ENCODE measurements around the gene LRCH2. TPM values are rescaled to one million over a fixed set of nuclear protein-coding genes. Genes with fewer than 3 reads are reported as not detected.
"Not testable (repeated sequence)": the region's sequence is repeated elsewhere in the genome, so short reads cannot be mapped to it uniquely, and the experiment has no call there.

Gene LRCH2
- polyA plus RNA-seq, 3 donors: not detected

- Histone ChIP-seq H3K4me1 (ENCODE audit: control insufficient read depth in 1 of 2, insufficient read depth in 2 of 2, low read length in 2 of 2) (no peaks in the 10 kb centered on the region), H3K9me3 (replicated peaks in 1 of 2; ENCODE audit: control insufficient read depth in 1 of 2, insufficient read depth in 1 of 2, low read length in 2 of 2) (no peaks in the 10 kb centered on the region), H3K36me3 (replicated peaks in 1 of 2; ENCODE audit: control insufficient read depth in 1 of 2, insufficient read depth in 2 of 2, low read length in 2 of 2) (no peaks in the 10 kb centered on the region), H3K4me2 (replicated peaks; ENCODE audit: extremely low read depth, low read length, poor library complexity, severe bottlenecking) (no peak overlapping the region), H2AFZ (ENCODE audit: insufficient read depth, low read depth, low read length, poor library complexity, severe bottlenecking) (no peak overlapping the region), H3K27me3 (ENCODE audit: control insufficient read depth in 2 of 2, insufficient read depth in 2 of 2, low read length in 2 of 2) (no peaks in the 10 kb centered on the region), H4K20me1 (ENCODE audit: insufficient read depth, low read length) (no peaks in the 10 kb centered on the region), H3K4me3 (replicated peaks in 1 of 3; ENCODE audit: low read depth in 2 of 3, low read length in 3 of 3) (no peak overlapping the region), H3K27ac (ENCODE audit: low read depth in 1 of 2, low read length in 2 of 2) (no peak overlapping the region), H3K9ac (ENCODE audit: insufficient read depth, low read length, poor library complexity, severe bottlenecking) (no peak overlapping the region), H3K79me2 (ENCODE audit: insufficient read depth, low read length) (no peaks in the 10 kb centered on the region)
- no CpG with 5 or more reads among the region's 3 CpGs for WGBS (ENCODE audit: insufficient coverage)
- H3K27me3 Mint-ChIP-seq (ENCODE audit: low read depth in 3 of 3): peaks cover 0 to 2% (median 1%) of the 10 kb centered on the region in 3 donors
- TF ChIP-seq, protein P1, sequence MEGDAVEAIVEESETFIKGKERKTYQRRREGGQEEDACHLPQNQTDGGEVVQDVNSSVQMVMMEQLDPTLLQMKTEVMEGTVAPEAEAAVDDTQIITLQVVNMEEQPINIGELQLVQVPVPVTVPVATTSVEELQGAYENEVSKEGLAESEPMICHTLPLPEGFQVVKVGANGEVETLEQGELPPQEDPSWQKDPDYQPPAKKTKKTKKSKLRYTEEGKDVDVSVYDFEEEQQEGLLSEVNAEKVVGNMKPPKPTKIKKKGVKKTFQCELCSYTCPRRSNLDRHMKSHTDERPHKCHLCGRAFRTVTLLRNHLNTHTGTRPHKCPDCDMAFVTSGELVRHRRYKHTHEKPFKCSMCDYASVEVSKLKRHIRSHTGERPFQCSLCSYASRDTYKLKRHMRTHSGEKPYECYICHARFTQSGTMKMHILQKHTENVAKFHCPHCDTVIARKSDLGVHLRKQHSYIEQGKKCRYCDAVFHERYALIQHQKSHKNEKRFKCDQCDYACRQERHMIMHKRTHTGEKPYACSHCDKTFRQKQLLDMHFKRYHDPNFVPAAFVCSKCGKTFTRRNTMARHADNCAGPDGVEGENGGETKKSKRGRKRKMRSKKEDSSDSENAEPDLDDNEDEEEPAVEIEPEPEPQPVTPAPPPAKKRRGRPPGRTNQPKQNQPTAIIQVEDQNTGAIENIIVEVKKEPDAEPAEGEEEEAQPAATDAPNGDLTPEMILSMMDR (IDR thresholded peaks at IDR 0.05): no peak
- H3K4me3 Mint-ChIP-seq: no peak overlapping the region
- no peaks in the 10 kb centered on the region for H3K4me1 Mint-ChIP-seq
- intact Hi-C loops (cut with micrococcal nuclease): no loop called here
- H3K9me3 Mint-ChIP-seq: peaks cover 0 to 6% (median 0%) of the 10 kb centered on the region in 7 donors
- no peak overlapping the region for H3K27ac Mint-ChIP-seq
- no peaks in the 10 kb centered on the region for H3K36me3 Mint-ChIP-seq
- no peak for DNase-seq
These were observed 19.3 kb downstream of the LRCH2 start for GRCh38 chrX:115214605-115215004.

DNA sequence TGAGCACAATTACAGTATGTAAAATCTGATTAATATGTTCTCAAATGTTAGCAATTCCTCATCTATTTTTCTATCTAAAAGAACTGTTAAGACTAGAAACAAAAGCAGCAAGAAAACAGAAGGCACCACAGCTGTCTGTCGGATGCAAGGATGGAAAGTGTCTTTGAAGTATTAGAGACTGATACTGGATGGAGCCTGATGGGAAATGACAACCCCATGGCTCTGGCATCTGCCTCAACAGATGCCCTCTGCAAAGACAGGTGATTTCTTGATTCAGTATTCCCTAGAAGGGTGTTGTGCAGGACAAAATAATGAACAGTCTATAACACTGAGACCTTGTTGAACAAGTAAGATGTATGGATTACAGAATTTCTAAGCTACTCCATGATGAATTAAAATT, 19.7 kb downstream of the LRCH2 start:
- WGBS (ENCODE audit: insufficient coverage): 80% methylated on average over 1 of the region's 1 CpG
- no peaks in the 10 kb centered on the region for H3K27me3 ChIP-seq (ENCODE audit: control insufficient read depth in 2 of 2, insufficient read depth in 2 of 2, low read length in 2 of 2)
- Mint-ChIP-seq H3K27ac (no peak overlapping the region), H3K4me3 (no peak overlapping the region), H3K36me3 (no peaks in the 10 kb centered on the region), H3K4me1 (no peaks in the 10 kb centered on the region), H3K27me3 (ENCODE audit: low read depth in 3 of 3) (peaks cover 0 to 2% (median 1%) of the 10 kb centered on the region in 3 donors), H3K9me3 (peaks cover 0 to 6% (median 0%) of the 10 kb centered on the region in 7 donors)
- no peak overlapping the region for H2AFZ ChIP-seq (ENCODE audit: insufficient read depth, low read depth, low read length, poor library complexity, severe bottlenecking)
- no peaks in the 10 kb centered on the region for H3K79me2 ChIP-seq (ENCODE audit: insufficient read depth, low read length)
- no peaks in the 10 kb centered on the region for H3K4me1 ChIP-seq (ENCODE audit: control insufficient read depth in 1 of 2, insufficient read depth in 2 of 2, low read length in 2 of 2)
- H3K36me3 ChIP-seq (replicated peaks in 1 of 2; ENCODE audit: control insufficient read depth in 1 of 2, insufficient read depth in 2 of 2, low read length in 2 of 2): no peaks in the 10 kb centered on the region
- H4K20me1 ChIP-seq (ENCODE audit: insufficient read depth, low read length): no peaks in the 10 kb centered on the region
- H3K4me2 ChIP-seq (replicated peaks; ENCODE audit: extremely low read depth, low read length, poor library complexity, severe bottlenecking): no peak overlapping the region
- H3K9ac ChIP-seq (ENCODE audit: insufficient read depth, low read length, poor library complexity, severe bottlenecking): no peak overlapping the region
- H3K27ac ChIP-seq (ENCODE audit: low read depth in 1 of 2, low read length in 2 of 2): no peak overlapping the region
- H3K4me3 ChIP-seq (replicated peaks in 1 of 3; ENCODE audit: low read depth in 2 of 3, low read length in 3 of 3): no peak overlapping the region
- H3K9me3 ChIP-seq (replicated peaks in 1 of 2; ENCODE audit: control insufficient read depth in 1 of 2, insufficient read depth in 1 of 2, low read length in 2 of 2): no peaks in the 10 kb centered on the region
- TF ChIP-seq, protein P1 (IDR thresholded peaks at IDR 0.05): no peak
- intact Hi-C loops (cut with micrococcal nuclease): no loop called here
- no peak for DNase-seq

GRCh38 chrX:115209547-115209946, 24.3 kb downstream of the LRCH2 start:
- H3K27me3 Mint-ChIP-seq (ENCODE audit: low read depth in 3 of 3); H3K27me3 ChIP-seq (ENCODE audit: control insufficient read depth in 2 of 2, insufficient read depth in 2 of 2, low read length in 2 of 2); H3K9me3 Mint-ChIP-seq; H3K4me3 ChIP-seq (replicated peaks in 1 of 3; ENCODE audit: low read depth in 2 of 3, low read length in 3 of 3); H3K9me3 ChIP-seq (replicated peaks in 1 of 2; ENCODE audit: control insufficient read depth in 1 of 2, insufficient read depth in 1 of 2, low read length in 2 of 2); H3K4me3 Mint-ChIP-seq; H3K4me2 ChIP-seq (replicated peaks; ENCODE audit: extremely low read depth, low read length, poor library complexity, severe bottlenecking); H3K27ac ChIP-seq (ENCODE audit: low read depth in 1 of 2, low read length in 2 of 2); H4K20me1 ChIP-seq (ENCODE audit: insufficient read depth, low read length); intact Hi-C loops (cut with micrococcal nuclease); H3K4me1 Mint-ChIP-seq; H3K4me1 ChIP-seq (ENCODE audit: control insufficient read depth in 1 of 2, insufficient read depth in 2 of 2, low read length in 2 of 2); DNase-seq; H3K79me2 ChIP-seq (ENCODE audit: insufficient read depth, low read length); H3K27ac Mint-ChIP-seq; H2AFZ ChIP-seq (ENCODE audit: insufficient read depth, low read depth, low read length, poor library complexity, severe bottlenecking); H3K36me3 ChIP-seq (replicated peaks in 1 of 2; ENCODE audit: control insufficient read depth in 1 of 2, insufficient read depth in 2 of 2, low read length in 2 of 2); H3K9ac ChIP-seq (ENCODE audit: insufficient read depth, low read length, poor library complexity, severe bottlenecking); H3K36me3 Mint-ChIP-seq: not testable (repeated sequence)
